Astrocyte of the spinal cord (primary cell): ENCODE results near the gene GRID1.

Experiments
- DNase-seq: peaks from one replicate; pipeline ENCODE4 v3.0.0; 2011; ENCODE audit warnings: low read depth, low spot score
- H3K4me3 ChIP-seq: 2 replicates; pipeline ENCODE4 v1.5.1; 2011; ENCODE audit warnings: low read depth, mild to moderate bottlenecking, low read length, moderate library complexity
- in situ Hi-C: cut with HindIII; loops from 2 replicates; pipeline ENCODE4 v1.10.0; 2017; ENCODE audit warnings: low sequenced_read_pairs
- TF ChIP-seq, protein P1 (sequence below): IDR thresholded peaks from 2 replicates; pipeline ENCODE4 v1.5.1; 2012; ENCODE audit warnings: low read depth, mild to moderate bottlenecking, low read length, inconsistent platforms

Gene GRID1

DNA sequence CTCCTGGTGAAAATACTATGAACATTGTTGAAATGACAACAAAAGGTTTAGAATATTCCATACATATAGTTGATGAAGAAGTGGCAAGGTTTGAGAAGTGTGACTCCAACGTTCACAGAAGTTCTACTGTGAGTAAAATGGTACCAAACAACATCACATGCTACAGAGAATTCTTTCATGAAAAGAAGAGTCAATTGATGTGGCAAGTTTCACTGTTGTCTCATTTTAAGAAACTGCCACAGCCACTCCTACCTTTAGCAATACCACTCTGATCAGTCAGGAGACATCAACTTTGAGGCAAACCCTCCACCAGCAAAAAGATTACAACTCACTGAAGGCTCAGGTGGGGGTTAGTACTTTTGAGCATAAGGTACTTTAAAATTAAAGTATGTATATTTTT lies 693.3 kb downstream of the GRID1 start:
- no peak overlapping the region for H3K4me3 ChIP-seq
- TF ChIP-seq, protein P1, sequence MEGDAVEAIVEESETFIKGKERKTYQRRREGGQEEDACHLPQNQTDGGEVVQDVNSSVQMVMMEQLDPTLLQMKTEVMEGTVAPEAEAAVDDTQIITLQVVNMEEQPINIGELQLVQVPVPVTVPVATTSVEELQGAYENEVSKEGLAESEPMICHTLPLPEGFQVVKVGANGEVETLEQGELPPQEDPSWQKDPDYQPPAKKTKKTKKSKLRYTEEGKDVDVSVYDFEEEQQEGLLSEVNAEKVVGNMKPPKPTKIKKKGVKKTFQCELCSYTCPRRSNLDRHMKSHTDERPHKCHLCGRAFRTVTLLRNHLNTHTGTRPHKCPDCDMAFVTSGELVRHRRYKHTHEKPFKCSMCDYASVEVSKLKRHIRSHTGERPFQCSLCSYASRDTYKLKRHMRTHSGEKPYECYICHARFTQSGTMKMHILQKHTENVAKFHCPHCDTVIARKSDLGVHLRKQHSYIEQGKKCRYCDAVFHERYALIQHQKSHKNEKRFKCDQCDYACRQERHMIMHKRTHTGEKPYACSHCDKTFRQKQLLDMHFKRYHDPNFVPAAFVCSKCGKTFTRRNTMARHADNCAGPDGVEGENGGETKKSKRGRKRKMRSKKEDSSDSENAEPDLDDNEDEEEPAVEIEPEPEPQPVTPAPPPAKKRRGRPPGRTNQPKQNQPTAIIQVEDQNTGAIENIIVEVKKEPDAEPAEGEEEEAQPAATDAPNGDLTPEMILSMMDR, result no peak
- in situ Hi-C loops, result no loop called here
- DNase-seq, result no peak

DNA sequence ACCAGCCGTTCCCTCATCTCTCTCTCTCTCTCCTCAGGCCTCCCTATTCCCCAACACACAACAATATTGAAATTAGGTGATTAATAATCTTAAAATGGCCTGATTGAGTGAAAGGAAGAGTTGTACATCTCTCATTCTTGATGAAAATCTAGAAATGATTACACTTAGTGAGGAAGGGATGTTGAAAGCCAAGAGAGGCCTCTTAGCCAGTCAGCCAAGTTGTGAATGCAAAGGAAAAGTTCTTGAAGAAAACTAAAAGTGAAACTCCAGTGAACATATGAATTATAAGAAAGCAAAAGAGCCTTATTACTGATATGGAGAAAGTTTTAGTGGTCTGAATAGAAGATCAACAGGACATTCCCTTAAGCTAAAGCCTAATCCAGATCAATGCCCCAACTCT lies 695.1 kb downstream of the GRID1 start:
- TF ChIP-seq, protein P1, result no peak
- in situ Hi-C loops, result no loop called here

GRCh38 chr10:85668522-85668921 lies 698.1 kb downstream of the GRID1 start:
- TF ChIP-seq, protein P1, result no peak
- no peak for DNase-seq
- no peak overlapping the region for H3K4me3 ChIP-seq
- in situ Hi-C loops, result no loop called here

More for the DNA sequence above, 695.1 kb downstream of the GRID1 start:
- no peak overlapping the region for H3K4me3 ChIP-seq
- DNase-seq, result no peak

GRCh38 chr10:85667638-85668233 lies 698.9 kb downstream of the GRID1 start:
- DNase-seq, result no peak
- TF ChIP-seq, protein P1, result no peak
- no peak overlapping the region for H3K4me3 ChIP-seq
- in situ Hi-C loops, result no loop called here

DNA sequence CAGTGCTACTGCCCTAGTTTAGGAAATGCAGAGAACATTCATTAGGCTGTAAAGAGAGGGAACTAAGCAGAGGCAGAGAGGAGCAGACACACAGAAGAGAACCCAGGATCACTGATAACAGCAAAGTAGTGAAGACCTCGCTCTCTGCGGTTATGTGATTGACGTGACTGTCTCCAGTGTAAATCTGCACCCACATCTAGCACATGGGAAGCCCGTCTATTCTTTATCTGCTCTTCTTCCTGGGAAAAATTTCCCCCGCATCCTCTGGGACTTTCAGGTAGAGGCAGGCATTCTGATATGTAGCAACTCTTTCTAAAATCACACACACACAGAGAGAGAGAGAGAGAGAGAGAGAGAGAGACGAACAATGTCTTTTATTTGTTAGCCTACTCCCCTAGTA lies 699.6 kb downstream of the GRID1 start:
- in situ Hi-C loops, result no loop called here
- no peak overlapping the region for H3K4me3 ChIP-seq
- TF ChIP-seq, protein P1, result no peak
- no peak for DNase-seq

- in situ Hi-C loops, result no loop called here
- H3K4me3 ChIP-seq, result no peak overlapping the region
- no peak for DNase-seq
- TF ChIP-seq, protein P1, result no peak
Observed at GRCh38 chr10:85666102-85666501, 700.5 kb downstream of the GRID1 start.

DNA sequence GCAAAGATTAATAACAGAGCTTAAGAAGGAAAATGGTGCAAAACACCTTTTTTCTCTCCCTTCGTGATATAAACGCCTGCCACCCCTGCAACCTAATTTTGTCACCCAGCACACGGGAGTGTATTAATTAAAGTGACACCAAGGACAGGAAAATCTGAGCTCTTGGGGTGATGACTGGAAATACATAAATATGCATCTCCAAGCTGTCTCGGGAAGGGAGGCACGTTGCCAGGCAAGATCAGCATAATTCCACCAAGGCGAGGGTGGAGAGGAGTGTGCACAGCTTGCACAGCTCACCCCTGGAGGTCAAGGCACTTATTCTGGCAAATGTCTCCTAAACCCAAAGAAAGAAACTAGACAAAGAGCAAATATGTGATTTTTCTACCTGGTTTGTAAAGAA lies 700.9 kb downstream of the GRID1 start:
- in situ Hi-C loops, result no loop called here
- no peak for DNase-seq
- TF ChIP-seq, protein P1, result no peak

More for the DNA sequence above, 700.9 kb downstream of the GRID1 start:
- no peak overlapping the region for H3K4me3 ChIP-seq
